Lower leg skin (tissue), 4 donors: ENCODE results near the gene MIP. TPM values are rescaled to one million over a fixed set of nuclear protein-coding genes. Genes with fewer than 3 reads are reported as not detected.

Experiments used
- DNase-seq, 2 donors: peaks; one replicate each; pipeline ENCODE4 v3.0.0-alpha.2; 2019; ENCODE audit warnings: low spot score in 2 of 2
- H3K4me3 ChIP-seq: fragments of 200-600 bp; sonication (generic); 2 replicates; pipeline ENCODE4 v1.5.1; 2017; ENCODE audit warnings: mild to moderate bottlenecking, low read depth; ENCODE audit not compliant: poor library complexity, severe bottlenecking
- POLR2A ChIP-seq, 2 donors: fragments of 450-650 bp; IDR thresholded peaks; one replicate each; pipeline ENCODE4 v1.6.1; 2016 to 2017; ENCODE audit warnings: antibody characterized with exemption in 2 of 2, mild to moderate bottlenecking in 1 of 2, moderate library complexity in 1 of 2
- WGBS, 2 donors: methylation state at CpG; one replicate each; pipeline ENCODE4 v1.1.5; 2018; 5-methylcytosine and 5-hydroxymethylcytosine counted together
- intact Hi-C: fragments of 100-400 bp; cut with DNase I; formaldehyde crosslinking; loops from one replicate; pipeline ENCODE4 v1.15.0; 2023; ENCODE audit warnings: low total_unique reads
- total RNA-seq, 4 donors: library from RNA; depleted of rRNA; stranded (reverse); fragments of >200 nt; gene quantifications; one replicate each; pipeline ENCODE4 v1.1.0, GENCODE V29; 2016
- TF ChIP-seq, protein P1 (sequence below), 3 donors: fragments of 450-650 bp; IDR thresholded peaks; one replicate each; pipeline ENCODE4 v1.5.1; 2016; ENCODE audit warnings: antibody characterized with exemption in 3 of 3, mild to moderate bottlenecking in 3 of 3, moderate library complexity in 2 of 3

Gene MIP
- total RNA-seq, 4 donors from 2014 or later: not detected

DNA sequence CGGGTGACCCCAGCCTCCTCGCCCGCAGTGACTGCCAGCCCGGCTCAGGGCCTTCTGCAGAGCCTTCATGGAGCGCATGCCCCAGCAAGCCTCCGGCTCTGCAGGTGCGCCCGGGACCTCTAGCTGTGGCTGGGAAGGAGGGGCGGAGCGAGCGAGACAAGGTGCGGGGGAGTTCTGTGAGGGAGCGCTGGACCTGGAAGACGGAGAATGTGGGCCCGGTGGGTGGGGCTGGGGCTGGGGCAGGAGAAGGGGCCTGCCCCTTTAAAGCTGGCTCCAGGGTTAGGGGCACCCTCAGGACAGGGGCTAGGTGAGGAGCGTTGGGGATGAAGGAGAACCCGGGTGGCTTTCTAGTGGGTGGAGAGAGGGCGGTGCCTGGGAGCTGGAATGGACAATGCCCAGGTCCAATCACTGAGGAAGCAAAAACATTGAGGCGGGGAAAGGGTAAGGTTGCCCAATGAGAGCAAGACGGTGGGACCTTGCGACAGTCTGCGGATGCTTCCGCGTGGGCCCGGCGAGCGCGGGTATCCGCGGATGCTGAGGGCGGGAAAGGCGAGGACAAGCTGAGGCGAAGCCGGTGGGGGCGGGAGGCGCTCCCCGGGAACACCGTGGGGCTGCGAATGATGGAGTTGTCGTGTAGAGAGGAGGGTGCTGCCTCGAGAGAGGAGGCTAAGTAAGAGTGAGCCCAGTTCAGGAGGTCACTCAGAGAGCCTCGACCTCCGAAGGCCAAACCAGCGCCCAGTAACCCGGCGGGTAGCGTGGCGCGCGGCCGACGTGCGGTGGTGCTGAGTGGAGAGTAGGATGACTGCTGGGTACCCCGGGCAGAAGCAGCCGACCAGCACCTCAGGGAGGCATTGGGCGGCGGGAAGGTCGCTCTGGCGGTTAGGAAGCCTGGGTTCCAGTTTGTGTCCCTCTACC is 33.8 kb upstream of the MIP start, which contains the start of gene GLS2:
TSS of gene GLS2 (minus strand) at position 121 of the 915 bp plus-strand sequence. CDS start at position 78, 43 bp downstream.
- DNase-seq: peak; percentile 78 to 95
- WGBS, 2 donors: 17 to 20% methylated on average over 52 to 56 of the region's 59 CpGs
- H3K4me3 ChIP-seq: peak within 1 kb of the TSS; percentile 30
- intact Hi-C loops: no loop called here
- TF ChIP-seq, protein P1, sequence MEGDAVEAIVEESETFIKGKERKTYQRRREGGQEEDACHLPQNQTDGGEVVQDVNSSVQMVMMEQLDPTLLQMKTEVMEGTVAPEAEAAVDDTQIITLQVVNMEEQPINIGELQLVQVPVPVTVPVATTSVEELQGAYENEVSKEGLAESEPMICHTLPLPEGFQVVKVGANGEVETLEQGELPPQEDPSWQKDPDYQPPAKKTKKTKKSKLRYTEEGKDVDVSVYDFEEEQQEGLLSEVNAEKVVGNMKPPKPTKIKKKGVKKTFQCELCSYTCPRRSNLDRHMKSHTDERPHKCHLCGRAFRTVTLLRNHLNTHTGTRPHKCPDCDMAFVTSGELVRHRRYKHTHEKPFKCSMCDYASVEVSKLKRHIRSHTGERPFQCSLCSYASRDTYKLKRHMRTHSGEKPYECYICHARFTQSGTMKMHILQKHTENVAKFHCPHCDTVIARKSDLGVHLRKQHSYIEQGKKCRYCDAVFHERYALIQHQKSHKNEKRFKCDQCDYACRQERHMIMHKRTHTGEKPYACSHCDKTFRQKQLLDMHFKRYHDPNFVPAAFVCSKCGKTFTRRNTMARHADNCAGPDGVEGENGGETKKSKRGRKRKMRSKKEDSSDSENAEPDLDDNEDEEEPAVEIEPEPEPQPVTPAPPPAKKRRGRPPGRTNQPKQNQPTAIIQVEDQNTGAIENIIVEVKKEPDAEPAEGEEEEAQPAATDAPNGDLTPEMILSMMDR (IDR thresholded peaks at IDR 0.05): no peak
- TF ChIP-seq POLR2A (IDR thresholded peaks at IDR 0.05): no peak

- TF ChIP-seq, protein P1 (IDR thresholded peaks at IDR 0.05): no peak
- no peak for TF ChIP-seq POLR2A (IDR thresholded peaks at IDR 0.05)
- peak overlapping the region; percentile 30 for H3K4me3 ChIP-seq
- peak; percentile 22 to 89 for DNase-seq
- WGBS, 2 donors: 5 to 8% methylated on average over 29 to 30 of the region's 44 CpGs
- intact Hi-C loops: no loop called here
Measured at GRCh38 chr12:56487448-56488040, 33.1 kb upstream of the MIP start.

- no peak for DNase-seq
- intact Hi-C loops: no loop called here
- WGBS, 2 donors: 83 to 88% methylated on average over 12 of the region's 12 CpGs
- TF ChIP-seq, protein P1 (IDR thresholded peaks at IDR 0.05): no peak
- TF ChIP-seq POLR2A (IDR thresholded peaks at IDR 0.05): no peak
- H3K4me3 ChIP-seq: no peak overlapping the region
Measured at GRCh38 chr12:56486694-56487093, 32.2 kb upstream of the MIP start.

GRCh38 chr12:56484566-56484965 is 30.1 kb upstream of the MIP start:
- intact Hi-C loops: no loop called here
- no peak for TF ChIP-seq POLR2A (IDR thresholded peaks at IDR 0.05)
- TF ChIP-seq, protein P1 (IDR thresholded peaks at IDR 0.05): no peak
- no peak overlapping the region for H3K4me3 ChIP-seq
- DNase-seq: no peak
- 86 to 94% methylated on average over 1 of the region's 1 CpG for WGBS, 2 donors

DNA sequence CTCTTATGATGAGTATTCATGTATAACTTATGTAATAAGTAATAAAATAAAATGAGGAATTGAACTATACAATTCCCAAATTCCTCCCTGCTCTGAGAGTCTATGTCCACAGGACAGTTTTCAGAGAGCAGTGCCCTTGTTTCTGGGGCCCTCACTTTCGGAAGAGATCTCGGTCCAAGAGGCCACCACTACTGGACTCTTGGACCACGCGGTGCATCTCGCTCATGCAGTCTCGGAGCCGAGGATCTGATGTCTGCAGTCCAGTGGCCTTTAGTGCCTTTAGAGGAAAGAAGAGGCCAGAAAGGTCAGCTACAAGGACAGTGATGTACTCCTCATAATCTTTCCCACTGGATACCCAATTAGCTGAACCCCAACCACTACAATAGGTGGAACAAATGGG is 25.2 kb upstream of the MIP start:
- no peak overlapping the region for H3K4me3 ChIP-seq
- WGBS, 2 donors: 96% methylated on average over 7 of the region's 7 CpGs

More for the DNA sequence above, 25.2 kb upstream of the MIP start:
- DNase-seq: no peak
- intact Hi-C loops: no loop called here
- TF ChIP-seq, protein P1 (IDR thresholded peaks at IDR 0.05): no peak
- TF ChIP-seq POLR2A (IDR thresholded peaks at IDR 0.05): no peak
